ENCODE measurements around the gene ABLIM2.

The ABLIM2 gene

DNA sequence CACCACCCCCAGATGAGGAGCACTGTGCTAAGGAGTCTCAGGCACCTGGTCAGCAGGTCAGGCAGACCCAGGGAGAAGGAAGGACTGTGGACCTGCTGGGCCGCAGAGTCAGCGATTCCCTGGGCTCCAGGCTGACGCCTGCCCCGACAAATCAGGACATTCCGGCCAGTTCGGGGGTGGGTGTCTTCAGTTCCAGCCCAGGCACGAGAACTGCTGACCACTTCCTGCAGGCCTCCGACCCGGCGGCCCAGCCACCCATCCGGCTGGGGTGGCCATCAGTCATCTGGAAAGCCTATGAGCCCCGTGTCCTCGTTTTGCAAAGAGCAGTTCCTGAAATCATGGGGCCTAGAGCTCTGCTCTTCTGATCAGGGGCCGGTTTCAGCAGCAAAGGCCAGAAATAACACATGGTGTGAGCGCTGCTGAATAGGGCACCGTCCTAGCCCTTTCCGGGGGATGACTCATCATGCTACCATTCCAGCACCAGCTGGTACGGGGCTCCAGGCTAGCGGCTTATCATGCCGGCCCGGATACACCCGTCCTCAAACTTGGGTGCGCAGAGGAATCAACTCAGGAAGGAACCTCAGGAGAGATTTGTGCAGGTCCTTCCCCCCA is 32.6 kb upstream of the ABLIM2 start:
- no peaks in the 10 kb centered on the region for H3K36me3 ChIP-seq (ENCODE audit: control insufficient read depth, insufficient read depth, low read length)
- peaks cover 15% of the 10 kb centered on the region; the same call in 1 of the 2 replicates for H3K4me1 ChIP-seq (ENCODE audit: control insufficient read depth, insufficient read depth, low read length)
- H3K9me3 ChIP-seq (ENCODE audit: control insufficient read depth, insufficient read depth, low read depth, low read length), result no peaks in the 10 kb centered on the region
- H3K27me3 ChIP-seq (ENCODE audit: control insufficient read depth, insufficient read depth, low read length), result no peaks in the 10 kb centered on the region
- no peak overlapping the region for H3K27ac ChIP-seq (ENCODE audit: low read depth, low read length)
- no peak overlapping the region for H3K4me3 ChIP-seq (ENCODE audit: low read depth, low read length)
- no peak overlapping the region for H3K9ac ChIP-seq (ENCODE audit: low read length)

GRCh38 chr4:8189551-8190466 is 31.2 kb upstream of the ABLIM2 start:
- H3K9me3 ChIP-seq (ENCODE audit: control insufficient read depth, insufficient read depth, low read depth, low read length), result no peaks in the 10 kb centered on the region
- peaks cover 15% of the 10 kb centered on the region; the same call in 1 of the 2 replicates for H3K4me1 ChIP-seq (ENCODE audit: control insufficient read depth, insufficient read depth, low read length)
- no peaks in the 10 kb centered on the region for H3K36me3 ChIP-seq (ENCODE audit: control insufficient read depth, insufficient read depth, low read length)
- H3K4me3 ChIP-seq (ENCODE audit: low read depth, low read length), result no peak overlapping the region
- no peak overlapping the region for H3K27ac ChIP-seq (ENCODE audit: low read depth, low read length)
- H3K9ac ChIP-seq (ENCODE audit: low read length), result no peak overlapping the region
- no peaks in the 10 kb centered on the region for H3K27me3 ChIP-seq (ENCODE audit: control insufficient read depth, insufficient read depth, low read length)

DNA sequence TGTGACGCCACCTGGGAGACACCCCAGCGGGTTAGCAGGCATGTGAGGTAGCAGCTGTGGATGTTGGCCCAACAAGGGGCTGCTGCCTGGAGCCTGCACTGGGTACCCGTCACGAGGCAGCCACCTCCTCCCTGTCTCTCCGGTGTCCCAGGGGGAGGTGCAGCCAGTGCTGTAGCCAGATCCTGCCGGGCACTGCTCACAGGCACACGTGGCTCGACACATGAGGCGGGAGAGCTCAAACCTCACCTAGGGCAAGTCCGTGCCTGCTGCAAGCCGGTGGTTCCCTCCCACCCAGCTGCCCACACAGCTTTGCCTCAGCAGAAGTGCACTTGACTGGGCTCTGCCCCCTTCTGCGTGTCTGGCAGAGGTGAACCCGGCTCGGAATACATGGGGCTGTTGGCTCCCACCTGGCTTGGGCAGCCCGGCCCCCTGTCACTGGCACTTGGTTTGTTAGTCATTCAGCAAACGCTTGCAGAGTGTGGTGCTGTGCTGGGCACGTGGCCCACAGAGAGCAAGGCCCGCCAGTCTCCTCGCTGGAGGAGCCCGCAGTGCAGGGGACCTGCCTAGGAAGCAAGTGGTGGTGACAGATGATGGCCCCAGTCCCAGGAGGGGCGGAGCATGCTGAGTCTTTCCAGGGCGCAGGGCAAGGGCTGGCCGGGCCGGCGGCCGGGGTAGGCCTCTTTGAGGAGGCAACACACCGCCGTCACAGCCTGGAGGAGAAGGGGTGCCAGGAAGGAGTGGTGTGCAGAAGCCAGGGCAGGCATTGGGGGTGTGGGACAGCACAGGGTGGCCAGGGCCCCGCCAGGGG is 30.3 kb upstream of the ABLIM2 start:
- Histone ChIP-seq H3K4me1 (ENCODE audit: control insufficient read depth, insufficient read depth, low read length) (peaks cover 12% of the 10 kb centered on the region; the same call in 1 of the 2 replicates), H3K4me3 (ENCODE audit: low read depth, low read length) (no peak overlapping the region)

GRCh38 chr4:8188085-8188484 is 29.5 kb upstream of the ABLIM2 start:
- Histone ChIP-seq H3K36me3 (ENCODE audit: control insufficient read depth, insufficient read depth, low read length) (no peaks in the 10 kb centered on the region), H3K4me1 (ENCODE audit: control insufficient read depth, insufficient read depth, low read length) (peaks cover 5% of the 10 kb centered on the region; the same call in 1 of the 2 replicates), H3K9me3 (ENCODE audit: control insufficient read depth, insufficient read depth, low read depth, low read length) (no peaks in the 10 kb centered on the region), H3K4me3 (ENCODE audit: low read depth, low read length) (no peak overlapping the region), H3K27ac (ENCODE audit: low read depth, low read length) (no peak overlapping the region), H3K9ac (ENCODE audit: low read length) (no peak overlapping the region), H3K27me3 (ENCODE audit: control insufficient read depth, insufficient read depth, low read length) (no peaks in the 10 kb centered on the region)

More for the DNA sequence above, 30.3 kb upstream of the ABLIM2 start:
- Histone ChIP-seq H3K27me3 (ENCODE audit: control insufficient read depth, insufficient read depth, low read length) (no peaks in the 10 kb centered on the region), H3K36me3 (ENCODE audit: control insufficient read depth, insufficient read depth, low read length) (no peaks in the 10 kb centered on the region), H3K9ac (ENCODE audit: low read length) (no peak overlapping the region), H3K9me3 (ENCODE audit: control insufficient read depth, insufficient read depth, low read depth, low read length) (no peaks in the 10 kb centered on the region), H3K27ac (ENCODE audit: low read depth, low read length) (no peak overlapping the region)

DNA sequence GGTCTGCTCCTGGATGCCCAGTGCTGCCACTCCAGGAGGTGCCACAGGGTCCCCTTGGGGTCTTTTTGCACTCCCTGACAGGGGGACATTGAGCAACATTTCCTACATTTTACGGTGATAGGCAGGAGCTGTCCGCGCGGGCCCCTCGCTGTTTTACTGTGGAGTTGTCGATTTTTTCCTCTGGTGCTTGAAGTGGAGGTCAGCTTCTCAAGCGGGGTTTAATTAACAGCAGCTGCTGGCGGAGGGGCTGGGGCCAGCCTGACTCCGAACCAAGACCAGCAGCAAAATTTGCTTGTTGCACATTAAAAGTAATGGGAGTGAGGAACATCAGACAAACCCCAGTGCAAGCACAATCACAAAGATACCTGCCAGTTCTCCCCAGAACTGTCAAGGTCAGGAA is 27.3 kb upstream of the ABLIM2 start:
- Histone ChIP-seq H3K36me3 (ENCODE audit: control insufficient read depth, insufficient read depth, low read length) (no peaks in the 10 kb centered on the region), H3K27ac (ENCODE audit: low read depth, low read length) (no peak overlapping the region), H3K9ac (ENCODE audit: low read length) (no peak overlapping the region), H3K4me1 (ENCODE audit: control insufficient read depth, insufficient read depth, low read length) (no peaks in the 10 kb centered on the region; the same call in 1 of the 2 replicates), H3K9me3 (ENCODE audit: control insufficient read depth, insufficient read depth, low read depth, low read length) (no peaks in the 10 kb centered on the region), H3K4me3 (ENCODE audit: low read depth, low read length) (no peak overlapping the region), H3K27me3 (ENCODE audit: control insufficient read depth, insufficient read depth, low read length) (no peaks in the 10 kb centered on the region)

GRCh38 chr4:8185295-8185694 is 26.7 kb upstream of the ABLIM2 start:
- no peak overlapping the region for H3K27ac ChIP-seq (ENCODE audit: low read depth, low read length)
- H3K36me3 ChIP-seq (ENCODE audit: control insufficient read depth, insufficient read depth, low read length), result no peaks in the 10 kb centered on the region
- H3K27me3 ChIP-seq (ENCODE audit: control insufficient read depth, insufficient read depth, low read length), result no peaks in the 10 kb centered on the region
- no peak overlapping the region for H3K9ac ChIP-seq (ENCODE audit: low read length)
- H3K9me3 ChIP-seq (ENCODE audit: control insufficient read depth, insufficient read depth, low read depth, low read length), result no peaks in the 10 kb centered on the region
- H3K4me3 ChIP-seq (ENCODE audit: low read depth, low read length), result no peak overlapping the region
- no peaks in the 10 kb centered on the region; the same call in 1 of the 2 replicates for H3K4me1 ChIP-seq (ENCODE audit: control insufficient read depth, insufficient read depth, low read length)

DNA sequence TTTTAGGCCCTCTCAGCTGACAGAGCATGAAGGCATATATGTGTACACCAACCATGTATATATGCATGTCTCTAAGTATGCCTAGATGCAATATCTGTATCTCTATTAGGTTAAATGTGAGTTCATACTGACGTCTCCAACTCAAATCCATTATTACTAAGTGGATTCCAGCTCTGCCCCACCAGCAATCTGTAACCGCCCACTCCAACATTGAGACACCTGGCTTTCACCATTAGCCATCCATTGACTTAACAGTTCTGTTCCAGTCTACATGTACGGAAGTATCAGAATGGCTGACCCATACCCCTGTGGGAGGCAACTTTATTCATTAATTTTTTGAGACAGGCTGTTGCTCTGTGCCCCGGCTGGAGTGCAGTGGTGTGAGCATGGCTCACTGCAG is 25.4 kb upstream of the ABLIM2 start:
- H3K27ac ChIP-seq (ENCODE audit: low read depth, low read length), result no peak overlapping the region
- no peaks in the 10 kb centered on the region for H3K36me3 ChIP-seq (ENCODE audit: control insufficient read depth, insufficient read depth, low read length)
- no peaks in the 10 kb centered on the region for H3K9me3 ChIP-seq (ENCODE audit: control insufficient read depth, insufficient read depth, low read depth, low read length)
- H3K27me3 ChIP-seq (ENCODE audit: control insufficient read depth, insufficient read depth, low read length), result no peaks in the 10 kb centered on the region
- no peak overlapping the region for H3K9ac ChIP-seq (ENCODE audit: low read length)
- no peak overlapping the region for H3K4me3 ChIP-seq (ENCODE audit: low read depth, low read length)
- no peaks in the 10 kb centered on the region; the same call in 1 of the 2 replicates for H3K4me1 ChIP-seq (ENCODE audit: control insufficient read depth, insufficient read depth, low read length)

- no peak overlapping the region for H3K4me3 ChIP-seq (ENCODE audit: low read depth, low read length)
- H3K27ac ChIP-seq (ENCODE audit: low read depth, low read length), result no peak overlapping the region
- no peaks in the 10 kb centered on the region for H3K36me3 ChIP-seq (ENCODE audit: control insufficient read depth, insufficient read depth, low read length)
- H3K4me1 ChIP-seq (ENCODE audit: control insufficient read depth, insufficient read depth, low read length), result no peaks in the 10 kb centered on the region; the same call in 1 of the 2 replicates
- no peaks in the 10 kb centered on the region for H3K9me3 ChIP-seq (ENCODE audit: control insufficient read depth, insufficient read depth, low read depth, low read length)
- H3K27me3 ChIP-seq (ENCODE audit: control insufficient read depth, insufficient read depth, low read length), result no peaks in the 10 kb centered on the region
- no peak overlapping the region for H3K9ac ChIP-seq (ENCODE audit: low read length)
Observed at GRCh38 chr4:8182858-8183725, 24.5 kb upstream of the ABLIM2 start.

GRCh38 chr4:8182294-8182693 is 23.7 kb upstream of the ABLIM2 start:
- Histone ChIP-seq H3K4me1 (ENCODE audit: control insufficient read depth, insufficient read depth, low read length) (no peaks in the 10 kb centered on the region; the same call in 1 of the 2 replicates), H3K27me3 (ENCODE audit: control insufficient read depth, insufficient read depth, low read length) (no peaks in the 10 kb centered on the region), H3K27ac (ENCODE audit: low read depth, low read length) (no peak overlapping the region), H3K9me3 (ENCODE audit: control insufficient read depth, insufficient read depth, low read depth, low read length) (no peaks in the 10 kb centered on the region), H3K9ac (ENCODE audit: low read length) (no peak overlapping the region), H3K36me3 (ENCODE audit: control insufficient read depth, insufficient read depth, low read length) (no peaks in the 10 kb centered on the region), H3K4me3 (ENCODE audit: low read depth, low read length) (no peak overlapping the region)

DNA sequence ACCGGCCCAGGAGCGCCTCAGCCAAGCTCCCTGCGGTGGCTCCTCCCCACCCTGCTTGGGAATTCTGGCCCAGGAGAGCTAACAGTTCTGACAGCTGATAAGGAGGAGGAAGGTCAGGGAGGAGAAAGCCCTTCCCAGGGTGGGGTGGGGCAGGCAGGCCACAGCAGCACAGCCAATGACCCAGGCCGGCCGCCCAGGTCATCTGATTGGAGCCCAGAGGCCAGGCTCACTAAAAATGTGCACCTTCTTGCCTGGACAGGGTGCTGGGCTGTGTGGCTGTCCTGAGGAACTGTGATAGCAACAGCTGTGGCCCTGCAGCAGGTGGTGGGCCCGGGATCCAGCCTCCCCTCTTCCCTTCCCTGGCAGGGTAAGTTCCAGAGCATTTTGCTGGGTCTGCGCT is 23.2 kb upstream of the ABLIM2 start:
- Histone ChIP-seq H3K36me3 (ENCODE audit: control insufficient read depth, insufficient read depth, low read length) (no peaks in the 10 kb centered on the region), H3K27me3 (ENCODE audit: control insufficient read depth, insufficient read depth, low read length) (no peaks in the 10 kb centered on the region), H3K9ac (ENCODE audit: low read length) (no peak overlapping the region), H3K4me1 (ENCODE audit: control insufficient read depth, insufficient read depth, low read length) (no peaks in the 10 kb centered on the region; the same call in 1 of the 2 replicates), H3K9me3 (ENCODE audit: control insufficient read depth, insufficient read depth, low read depth, low read length) (no peaks in the 10 kb centered on the region), H3K4me3 (ENCODE audit: low read depth, low read length) (no peak overlapping the region), H3K27ac (ENCODE audit: low read depth, low read length) (no peak overlapping the region)

Data from HUES6 (cell line).